GM21576 (cell line): ENCODE measurements around the gene MTX1.
"Not testable (repeated sequence)": the region's sequence is repeated elsewhere in the genome, so short reads cannot be mapped to it uniquely, and the experiment has no call there.

Source experiments
- ATAC-seq: cut with Tn5 transposase; IDR thresholded peaks from one replicate; pipeline ENCODE4 v1.9.1; 2021; ENCODE audit warnings: mild to moderate bottlenecking, moderate library complexity; ENCODE audit not compliant: unreplicated experiment

MTX1 gene

GRCh38 chr1:155208541-155209311 lies at the start of gene MTX1:
TSS of gene MTX1 (plus strand) at chr1:155208695. CDS start at chr1:155208805, 110 bp downstream.
- ATAC-seq = peak; percentile 60

GRCh38 chr1:155158991-155159390 lies 49.5 kb upstream of the MTX1 start:
- ATAC-seq = no peak

- no peak for ATAC-seq
Measured at GRCh38 chr1:155160128-155160527, 48.4 kb upstream of the MTX1 start.

GRCh38 chr1:155162631-155163030 lies 45.9 kb upstream of the MTX1 start:
- ATAC-seq = not testable (repeated sequence)

- ATAC-seq = not testable (repeated sequence)
Measured at GRCh38 chr1:155163785-155164184, 44.7 kb upstream of the MTX1 start.

GRCh38 chr1:155164625-155165024 lies 43.9 kb upstream of the MTX1 start:
- ATAC-seq = not testable (repeated sequence)

- no peak for ATAC-seq
Measured at GRCh38 chr1:155166051-155166470, 42.4 kb upstream of the MTX1 start.

- no peak for ATAC-seq
Measured at GRCh38 chr1:155166471-155167165, 41.9 kb upstream of the MTX1 start.

- no peak for ATAC-seq
Measured at GRCh38 chr1:155167166-155168104, 41.1 kb upstream of the MTX1 start.

- not testable (repeated sequence) for ATAC-seq
Measured at GRCh38 chr1:155168105-155168445, 40.4 kb upstream of the MTX1 start.

GRCh38 chr1:155168456-155169210 lies 39.9 kb upstream of the MTX1 start:
- no peak for ATAC-seq

- no peak for ATAC-seq
Measured at GRCh38 chr1:155169541-155169940, 39.0 kb upstream of the MTX1 start.

- no peak for ATAC-seq
Measured at GRCh38 chr1:155170101-155170785, 38.3 kb upstream of the MTX1 start.

GRCh38 chr1:155170806-155171205 lies 37.7 kb upstream of the MTX1 start:
- no peak for ATAC-seq

- no peak for ATAC-seq
Measured at GRCh38 chr1:155171836-155172731, 36.4 kb upstream of the MTX1 start.

- peak; percentile 71 for ATAC-seq
Measured at GRCh38 chr1:155172732-155173477, 35.6 kb upstream of the MTX1 start, which contains the start of gene KRTCAP2. TSS of gene KRTCAP2 (minus strand) at chr1:155173304. CDS start at chr1:155173224, 80 bp downstream.

GRCh38 chr1:155173478-155174323 lies 34.8 kb upstream of the MTX1 start, which contains the start of gene TRIM46:
TSS of gene TRIM46 (plus strand) at chr1:155173849. CDS start at chr1:155173967, 118 bp downstream.
- ATAC-seq = no peak
